ENCODE measurements around the gene GLRA1.

The GLRA1 gene

DNA sequence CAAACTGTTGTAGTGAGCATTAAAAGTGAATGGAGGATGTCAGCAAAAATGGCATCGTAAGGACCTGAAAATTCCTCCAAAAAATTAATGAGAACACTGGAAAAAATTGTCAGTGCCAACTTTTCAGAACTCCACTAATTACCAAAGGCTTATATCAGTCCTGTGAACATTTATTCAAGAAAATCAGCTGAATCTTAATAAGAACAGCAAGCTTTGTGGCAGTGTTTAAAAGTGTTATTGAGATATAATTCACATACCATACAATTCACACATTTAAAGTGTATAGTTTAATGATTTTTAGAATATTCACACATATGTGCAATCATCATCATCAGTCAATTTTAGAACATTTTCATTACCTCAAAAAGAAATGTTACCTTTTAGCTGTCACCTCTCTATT lies 95.3 kb downstream of the GLRA1 start:
- TF ChIP-seq, protein P1, sequence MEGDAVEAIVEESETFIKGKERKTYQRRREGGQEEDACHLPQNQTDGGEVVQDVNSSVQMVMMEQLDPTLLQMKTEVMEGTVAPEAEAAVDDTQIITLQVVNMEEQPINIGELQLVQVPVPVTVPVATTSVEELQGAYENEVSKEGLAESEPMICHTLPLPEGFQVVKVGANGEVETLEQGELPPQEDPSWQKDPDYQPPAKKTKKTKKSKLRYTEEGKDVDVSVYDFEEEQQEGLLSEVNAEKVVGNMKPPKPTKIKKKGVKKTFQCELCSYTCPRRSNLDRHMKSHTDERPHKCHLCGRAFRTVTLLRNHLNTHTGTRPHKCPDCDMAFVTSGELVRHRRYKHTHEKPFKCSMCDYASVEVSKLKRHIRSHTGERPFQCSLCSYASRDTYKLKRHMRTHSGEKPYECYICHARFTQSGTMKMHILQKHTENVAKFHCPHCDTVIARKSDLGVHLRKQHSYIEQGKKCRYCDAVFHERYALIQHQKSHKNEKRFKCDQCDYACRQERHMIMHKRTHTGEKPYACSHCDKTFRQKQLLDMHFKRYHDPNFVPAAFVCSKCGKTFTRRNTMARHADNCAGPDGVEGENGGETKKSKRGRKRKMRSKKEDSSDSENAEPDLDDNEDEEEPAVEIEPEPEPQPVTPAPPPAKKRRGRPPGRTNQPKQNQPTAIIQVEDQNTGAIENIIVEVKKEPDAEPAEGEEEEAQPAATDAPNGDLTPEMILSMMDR (IDR thresholded peaks at IDR 0.05), result no peak
- H3K4me3 ChIP-seq, result no peak overlapping the region
- DNase-seq (ENCODE audit: low spot score), result no peak
- H3K27ac ChIP-seq, result no peak overlapping the region

DNA sequence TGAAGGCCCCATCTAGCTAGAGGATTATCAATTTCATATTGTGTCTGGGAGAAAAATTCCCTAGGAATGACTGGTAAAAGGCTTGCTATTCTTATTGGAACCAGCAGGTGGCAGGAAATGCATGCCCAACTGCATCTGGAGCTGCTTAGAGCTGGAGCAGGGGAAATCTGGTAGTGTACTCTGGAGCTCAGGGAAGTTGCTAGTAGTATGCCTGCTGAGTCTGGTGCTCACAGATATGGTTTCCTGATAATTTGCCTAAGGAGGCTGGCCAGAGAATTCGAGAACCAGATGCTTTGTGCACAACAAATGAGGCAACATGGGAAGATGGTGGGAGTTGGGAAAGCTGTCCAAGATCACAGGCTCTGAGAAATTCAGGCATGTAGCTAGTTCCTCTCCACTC lies 99.2 kb downstream of the GLRA1 start:
- no peak for DNase-seq (ENCODE audit: low spot score)
- H3K4me3 ChIP-seq, result no peak overlapping the region
- TF ChIP-seq, protein P1 (IDR thresholded peaks at IDR 0.05), result peak; percentile 76
- no peak overlapping the region for H3K27ac ChIP-seq

DNA sequence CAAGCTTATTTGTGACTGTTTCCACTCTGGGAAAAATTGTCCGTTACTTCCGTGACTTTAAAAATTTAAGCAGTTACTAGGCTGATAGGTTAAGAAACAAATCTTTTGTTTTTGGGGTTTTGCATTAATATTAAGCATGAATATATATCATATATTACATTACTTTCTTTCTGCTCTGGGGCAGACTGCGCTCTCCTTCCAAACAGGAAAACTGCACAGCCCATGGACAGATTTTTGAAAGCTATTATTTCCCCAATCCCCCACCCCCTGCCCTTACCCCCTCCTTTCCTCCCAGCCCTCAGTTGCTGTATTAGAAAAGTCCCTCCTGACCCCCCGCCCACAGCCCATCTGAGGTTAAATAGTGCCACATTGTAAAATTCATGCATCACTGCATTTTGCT lies 102.5 kb downstream of the GLRA1 start:
- TF ChIP-seq, protein P1 (IDR thresholded peaks at IDR 0.05), result no peak
- no peak for DNase-seq (ENCODE audit: low spot score)
- H3K27ac ChIP-seq, result no peak overlapping the region

DNA sequence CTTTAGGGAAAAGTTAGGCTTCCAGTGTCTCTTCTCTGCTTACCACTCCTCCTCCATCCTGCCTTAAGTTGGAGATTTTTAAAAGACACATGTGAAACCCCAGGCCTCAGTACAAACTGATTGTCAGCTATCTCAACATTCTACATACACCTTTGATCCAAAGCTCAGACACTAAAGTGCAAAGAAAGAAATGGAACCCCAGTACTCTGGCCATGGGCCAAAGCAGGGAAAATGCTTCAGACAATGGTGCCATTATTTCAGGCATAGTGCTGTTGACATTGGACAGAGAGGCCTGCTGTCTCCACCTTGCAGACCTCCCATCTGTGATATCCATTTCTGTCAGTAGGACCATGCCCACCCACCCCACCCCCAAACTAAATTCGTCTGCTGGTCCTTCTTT lies 103.7 kb downstream of the GLRA1 start:
- TF ChIP-seq, protein P1 (IDR thresholded peaks at IDR 0.05), result no peak
- no peak overlapping the region for H3K4me3 ChIP-seq
- no peak for DNase-seq (ENCODE audit: low spot score)
- H3K27ac ChIP-seq, result no peak overlapping the region

More for the DNA sequence above, 102.5 kb downstream of the GLRA1 start:
- H3K4me3 ChIP-seq, result no peak overlapping the region

DNA sequence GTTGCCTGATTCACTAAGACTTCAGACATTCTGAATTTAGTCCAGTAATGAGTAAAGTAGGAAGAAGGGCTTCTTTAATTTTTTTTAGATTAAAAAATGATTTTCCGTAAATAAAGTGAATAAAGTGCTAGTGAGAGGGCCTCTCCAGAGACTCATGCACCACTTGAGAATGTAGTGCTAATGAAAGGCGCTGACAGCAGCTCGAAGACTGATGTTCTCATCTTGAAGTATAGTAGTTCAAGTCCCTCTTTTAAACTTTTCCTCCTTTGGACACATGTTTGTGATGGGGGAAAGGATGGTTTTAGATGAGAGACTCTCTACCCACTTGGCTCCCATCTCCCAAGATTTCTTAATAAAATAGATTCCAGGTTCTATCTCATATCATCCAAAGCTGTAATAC lies 104.4 kb downstream of the GLRA1 start:
- DNase-seq (ENCODE audit: low spot score), result no peak
- H3K27ac ChIP-seq, result no peak overlapping the region
- TF ChIP-seq, protein P1 (IDR thresholded peaks at IDR 0.05), result no peak
- H3K4me3 ChIP-seq, result no peak overlapping the region

DNA sequence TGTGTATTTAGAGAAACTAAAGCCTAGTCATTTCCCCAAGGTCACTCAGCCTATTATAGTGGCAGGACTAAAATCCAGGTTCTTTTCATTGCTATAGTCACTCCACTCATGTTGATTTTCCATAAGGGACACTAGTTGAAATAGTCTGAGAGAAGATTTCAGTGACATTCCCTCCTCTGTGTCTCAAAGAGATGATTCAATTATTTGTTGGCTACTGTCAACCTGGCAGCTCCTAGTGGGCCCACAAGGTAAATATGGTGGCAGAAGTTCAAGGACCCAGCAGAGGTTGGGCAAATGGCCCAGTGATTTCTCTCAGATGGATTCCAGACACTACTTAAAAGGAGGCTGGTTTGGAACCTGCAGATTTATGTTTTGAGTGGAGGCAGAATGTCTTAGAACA lies 104.8 kb downstream of the GLRA1 start:
- TF ChIP-seq, protein P1 (IDR thresholded peaks at IDR 0.05), result no peak
- Histone ChIP-seq H3K27ac (no peak overlapping the region), H3K4me3 (no peak overlapping the region)
- no peak for DNase-seq (ENCODE audit: low spot score)

DNA sequence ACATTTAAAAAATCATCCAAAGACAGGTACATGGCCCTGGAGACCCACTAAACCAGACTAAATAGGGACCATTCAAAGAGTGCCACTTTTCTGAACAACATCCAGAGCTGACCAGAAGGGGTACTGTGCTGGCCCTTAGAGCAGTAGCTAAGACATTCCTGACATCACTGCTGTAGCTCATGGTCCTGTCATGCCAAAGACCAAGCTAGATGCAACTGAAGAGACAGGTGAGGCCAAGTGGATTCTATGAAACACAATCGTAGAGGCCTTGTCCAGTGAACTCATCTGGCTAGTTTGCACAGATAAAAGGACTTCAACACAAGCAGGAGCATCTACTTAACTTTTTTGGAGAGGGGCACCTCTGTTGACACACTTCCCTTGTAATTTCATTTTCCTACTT lies 109.6 kb downstream of the GLRA1 start:
- TF ChIP-seq, protein P1 (IDR thresholded peaks at IDR 0.05), result no peak
- Histone ChIP-seq H3K4me3 (no peak overlapping the region), H3K27ac (no peak overlapping the region)
- DNase-seq (ENCODE audit: low spot score), result no peak

All from coronary artery (tissue), 2 donors.